PC-3 (cell line): ENCODE measurements around the gene COX10. TPM values are rescaled to one million over a fixed set of nuclear protein-coding genes. Genes with fewer than 3 reads are reported as not detected.
A peak's percentile ranks its signal among the peaks of the same experiment; 100 is the strongest.

Experiments
- ATAC-seq: fragments of 200-7000 bp; cut with Tn5 transposase; 2 replicates; pipeline ENCODE4 v1.9.1; 2020; ENCODE audit warnings: mild to moderate bottlenecking, moderate library complexity
- BruUV-seq: library from RNA; stranded (reverse); fragments of 400-500 nt; replicated peaks from 2 replicates; lab custom pipeline; 2021; lab: Mats Ljungman, UMichigan
- CTCF ChIA-PET: fragments of 300-600 bp; sonication (Branson Sonifier 250); formaldehyde crosslinking; loops from one replicate; lab custom pipeline; 2022; ENCODE audit warnings: antibody characterized with exemption; lab: Charles Lee
- POLR2A ChIA-PET: fragments of 300-600 bp; sonication (Branson Sonifier 250); formaldehyde crosslinking; loops from one replicate; lab custom pipeline; 2022; ENCODE audit warnings: antibody characterized with exemption; ENCODE audit not compliant: unreplicated experiment; lab: Charles Lee
- DNase-seq: peaks from one replicate; pipeline ENCODE4 v3.0.0-alpha.2; 2015
- H2AFZ ChIP-seq: fragments of 300-600 bp; sonication (generic); 2 replicates; pipeline ENCODE4 v1.6.0; 2016; ENCODE audit warnings: antibody characterized with exemption, low read length
- H3F3A ChIP-seq: fragments of 300-600 bp; sonication (generic); one replicate; pipeline ENCODE4 v1.6.0; 2017; ENCODE audit warnings: antibody characterized with exemption, low read length, control low read depth, mild to moderate bottlenecking; ENCODE audit not compliant: unreplicated experiment
- H3K27ac ChIP-seq: fragments of 300-600 bp; sonication (generic); 2 replicates; pipeline ENCODE4 v1.5.1; 2016; ENCODE audit warnings: mild to moderate bottlenecking, low read length
- H3K27me3 ChIP-seq: fragments of 300-600 bp; sonication (generic); 2 replicates; pipeline ENCODE4 v1.6.1; 2016; ENCODE audit warnings: low read length, mixed read lengths
- H3K36me3 ChIP-seq: fragments of 300-600 bp; sonication (generic); 2 replicates; pipeline ENCODE4 v1.6.1; 2016; ENCODE audit warnings: low read depth, mixed run types, low read length, mixed read lengths
- H3K4me1 ChIP-seq: fragments of 300-600 bp; sonication (generic); 2 replicates; pipeline ENCODE4 v1.5.1; 2016; ENCODE audit warnings: low read length; ENCODE audit not compliant: insufficient read depth
- H3K4me2 ChIP-seq: fragments of 300-600 bp; sonication (generic); 2 replicates; pipeline ENCODE4 v1.6.0; 2016; ENCODE audit warnings: low read length
- H3K4me3 ChIP-seq: fragments of 300-600 bp; sonication (generic); 2 replicates; pipeline ENCODE4 v1.5.1; 2016; ENCODE audit warnings: mild to moderate bottlenecking, low read length, mixed read lengths
- H3K79me2 ChIP-seq: fragments of 300-600 bp; sonication (generic); 2 replicates; pipeline ENCODE4 v1.6.1; 2017; ENCODE audit warnings: low read length, mixed read lengths
- H3K9ac ChIP-seq: fragments of 300-600 bp; sonication (generic); 2 replicates; pipeline ENCODE4 v1.6.0; 2016; ENCODE audit warnings: mild to moderate bottlenecking, low read length
- H3K9me2 ChIP-seq: fragments of 300-600 bp; sonication (generic); replicated peaks from 2 replicates; pipeline ENCODE4 v1.6.1; 2016; ENCODE audit warnings: mixed run types, low read length, mixed read lengths
- H3K9me3 ChIP-seq: fragments of 300-600 bp; sonication (generic); 2 replicates; pipeline ENCODE4 v1.6.1; 2016; ENCODE audit warnings: low read length, mixed read lengths
- H4K20me1 ChIP-seq: fragments of 300-600 bp; sonication (generic); 2 replicates; pipeline ENCODE4 v1.6.1; 2016; ENCODE audit warnings: low read length, mixed read lengths
- EZH2 ChIP-seq: fragments of 300-600 bp; sonication (generic); IDR thresholded peaks from one replicate; pipeline ENCODE4 v1.6.1; 2017; ENCODE audit warnings: antibody characterized with exemption, mild to moderate bottlenecking, low read length; ENCODE audit not compliant: unreplicated experiment
- EZH2phosphoT487 ChIP-seq: fragments of 300-600 bp; sonication (generic); IDR thresholded peaks from 2 replicates; pipeline ENCODE4 v1.6.1; 2018; ENCODE audit warnings: mild to moderate bottlenecking, antibody characterized with exemption, low read length, borderline replicate concordance
- intact Hi-C: fragments of 100-400 bp; cut with micrococcal nuclease; formaldehyde crosslinking; loops from 2 replicates; pipeline ENCODE4 v1.9.0; 2023
- total RNA-seq: library from RNA; depleted of rRNA; stranded (reverse); fragments of >200 nt; gene quantifications from 2 replicates; pipeline ENCODE4 v1.2.3, GENCODE V29; 2014
- TF ChIP-seq, protein P1 (sequence below): fragments of 300-600 bp; sonication (generic); conservative IDR thresholded peaks from 2 replicates; pipeline ENCODE4 v1.5.1; 2017; ENCODE audit warnings: antibody characterized with exemption, low read depth, mild to moderate bottlenecking, low read length

The COX10 gene
- total RNA-seq, 1 experiment from 2014 or later: 34.7 TPM

DNA sequence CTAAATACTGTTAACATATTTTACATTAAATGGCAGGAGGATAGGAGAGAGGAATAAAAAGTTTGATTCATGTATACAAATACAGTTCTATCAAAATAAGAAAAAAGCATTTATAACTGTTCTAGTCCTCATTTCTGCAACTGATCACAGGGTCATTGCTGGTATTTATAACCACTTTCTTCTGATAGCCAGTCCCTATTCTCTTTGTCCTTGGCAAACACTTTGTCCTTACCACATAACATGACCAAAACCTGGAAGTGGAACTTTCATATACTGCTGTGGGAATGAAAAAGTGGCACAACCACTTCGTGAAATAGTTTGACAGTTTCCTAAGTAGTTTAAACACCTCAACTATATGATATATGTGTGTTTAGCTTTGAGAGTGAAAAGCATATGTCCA lies 84.1 kb downstream of the COX10 start:
- no peak overlapping the region for H2AFZ ChIP-seq
- no peaks in the 10 kb centered on the region; the same call in 1 of the 2 replicates for H4K20me1 ChIP-seq
- H3K9me3 ChIP-seq: no peaks in the 10 kb centered on the region
- TF ChIP-seq EZH2phosphoT487 (no peak), EZH2 (no peak)
- TF ChIP-seq, protein P1, sequence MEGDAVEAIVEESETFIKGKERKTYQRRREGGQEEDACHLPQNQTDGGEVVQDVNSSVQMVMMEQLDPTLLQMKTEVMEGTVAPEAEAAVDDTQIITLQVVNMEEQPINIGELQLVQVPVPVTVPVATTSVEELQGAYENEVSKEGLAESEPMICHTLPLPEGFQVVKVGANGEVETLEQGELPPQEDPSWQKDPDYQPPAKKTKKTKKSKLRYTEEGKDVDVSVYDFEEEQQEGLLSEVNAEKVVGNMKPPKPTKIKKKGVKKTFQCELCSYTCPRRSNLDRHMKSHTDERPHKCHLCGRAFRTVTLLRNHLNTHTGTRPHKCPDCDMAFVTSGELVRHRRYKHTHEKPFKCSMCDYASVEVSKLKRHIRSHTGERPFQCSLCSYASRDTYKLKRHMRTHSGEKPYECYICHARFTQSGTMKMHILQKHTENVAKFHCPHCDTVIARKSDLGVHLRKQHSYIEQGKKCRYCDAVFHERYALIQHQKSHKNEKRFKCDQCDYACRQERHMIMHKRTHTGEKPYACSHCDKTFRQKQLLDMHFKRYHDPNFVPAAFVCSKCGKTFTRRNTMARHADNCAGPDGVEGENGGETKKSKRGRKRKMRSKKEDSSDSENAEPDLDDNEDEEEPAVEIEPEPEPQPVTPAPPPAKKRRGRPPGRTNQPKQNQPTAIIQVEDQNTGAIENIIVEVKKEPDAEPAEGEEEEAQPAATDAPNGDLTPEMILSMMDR: no peak
- 0 out of 2 replicates have a peak, but pooled peaks cover 8% of the 10 kb centered on the region for H3K36me3 ChIP-seq
- ATAC-seq (no peak), DNase-seq (no peak)
- H3K4me2 ChIP-seq: no peak overlapping the region
- no peak overlapping the region for H3K27ac ChIP-seq
- BruUV-seq: no TSS peak
- H3K79me2 ChIP-seq: 0 out of 2 replicates have a peak, but pooled peaks cover 3% of the 10 kb centered on the region
- no peaks in the 10 kb centered on the region for H3K9me2 ChIP-seq
- no peak overlapping the region for H3K4me3 ChIP-seq
- H3K9ac ChIP-seq: no peak overlapping the region
- CTCF ChIA-PET: no interaction called here
- H3K4me1 ChIP-seq: peaks cover 4% of the 10 kb centered on the region; the same call in 1 of the 2 replicates
- no peaks in the 10 kb centered on the region for H3K27me3 ChIP-seq
- H3F3A ChIP-seq: no peaks in the 10 kb centered on the region
- POLR2A ChIA-PET: no interaction called here
- intact Hi-C loops: no loop called here

DNA sequence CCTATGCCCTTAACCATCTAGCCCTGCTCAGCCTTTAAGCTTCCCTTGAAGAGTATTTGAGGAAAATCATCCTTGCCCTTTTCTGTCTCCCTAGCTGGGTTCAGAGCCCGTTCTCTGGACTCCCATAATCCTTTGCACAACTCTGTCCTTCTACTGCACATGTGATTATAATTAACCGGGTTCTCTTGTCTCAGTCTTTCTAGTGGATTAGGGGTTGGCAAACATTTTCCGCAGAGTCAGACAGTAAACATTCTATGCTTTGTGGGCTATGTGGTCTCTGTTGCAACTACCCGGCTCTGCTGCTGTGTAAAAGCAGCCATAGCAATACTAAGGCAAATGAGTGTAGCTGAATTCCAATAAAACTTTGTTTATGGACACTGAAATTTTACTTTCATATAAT lies 87.4 kb downstream of the COX10 start:
- BruUV-seq: no TSS peak
- Histone ChIP-seq H3K27ac (no peak overlapping the region), H3K4me2 (no peak overlapping the region), H3K9me3 (no peaks in the 10 kb centered on the region), H3K9me2 (no peaks in the 10 kb centered on the region), H3K4me3 (no peak overlapping the region), H3K79me2 (no peaks in the 10 kb centered on the region), H4K20me1 (no peaks in the 10 kb centered on the region; the same call in 1 of the 2 replicates), H3K27me3 (no peaks in the 10 kb centered on the region), H2AFZ (no peak overlapping the region), H3K36me3 (peaks cover 11% of the 10 kb centered on the region; the same call in 1 of the 2 replicates), H3K9ac (no peak overlapping the region), H3K4me1 (peaks cover 4% of the 10 kb centered on the region; the same call in 1 of the 2 replicates), H3F3A (no peaks in the 10 kb centered on the region)
- no peak for DNase-seq
- ChIA-PET CTCF (no interaction called here), POLR2A (no interaction called here)
- ATAC-seq: no peak
- TF ChIP-seq, protein P1: no peak
- TF ChIP-seq EZH2 (no peak), EZH2phosphoT487 (no peak)
- intact Hi-C loops: no loop called here

DNA sequence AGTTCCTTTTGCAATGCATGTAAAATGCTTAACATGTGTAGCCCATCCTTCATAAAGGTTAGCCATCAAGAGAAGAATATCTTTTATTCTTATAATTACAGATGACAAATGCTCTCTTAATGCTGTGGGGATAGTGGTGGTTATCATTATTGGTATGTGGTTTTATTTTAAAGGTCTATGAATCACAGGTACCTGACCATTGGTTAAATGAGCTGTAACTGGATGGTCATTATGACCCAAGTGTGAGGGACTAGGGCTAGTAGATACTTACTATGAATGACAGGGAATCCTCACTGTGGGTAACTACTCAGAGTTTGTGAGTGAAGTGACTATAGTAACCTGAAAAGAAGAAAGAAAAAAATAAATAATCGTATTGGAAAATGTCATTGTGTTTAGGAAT lies 88.5 kb downstream of the COX10 start:
- Histone ChIP-seq H3K27me3 (no peaks in the 10 kb centered on the region), H3K36me3 (peaks cover 7% of the 10 kb centered on the region; the same call in 1 of the 2 replicates), H3K4me3 (no peak overlapping the region), H3K4me2 (no peak overlapping the region), H3K79me2 (no peaks in the 10 kb centered on the region), H3K9me3 (no peaks in the 10 kb centered on the region), H2AFZ (no peak overlapping the region), H3K9ac (no peak overlapping the region), H3K9me2 (no peaks in the 10 kb centered on the region), H3K27ac (no peak overlapping the region), H4K20me1 (no peaks in the 10 kb centered on the region; the same call in 1 of the 2 replicates), H3K4me1 (peaks cover 4% of the 10 kb centered on the region; the same call in 1 of the 2 replicates), H3F3A (no peaks in the 10 kb centered on the region)
- ChIA-PET POLR2A (no interaction called here), CTCF (no interaction called here)
- BruUV-seq: no TSS peak
- TF ChIP-seq EZH2 (no peak), EZH2phosphoT487 (no peak)
- TF ChIP-seq, protein P1: no peak
- DNase-seq (peak; percentile 62), ATAC-seq (peak; percentile 46)
- intact Hi-C loops: no loop called here
